Ascending aorta (tissue), 2 donors: ENCODE measurements around the gene RABL2A. TPM values are rescaled to one million over a fixed set of nuclear protein-coding genes. Genes with fewer than 3 reads are reported as not detected.
A peak's percentile ranks its signal among the peaks of the same experiment; 100 is the strongest.
"Not testable (repeated sequence)": the region's sequence is repeated elsewhere in the genome, so short reads cannot be mapped to it uniquely, and the experiment has no call there.

Experiments
- DNase-seq, 2 donors: peaks; one replicate each; pipeline ENCODE4 v3.0.0-alpha.2; 2019; ENCODE audit warnings: low spot score in 2 of 2
- H3K27ac ChIP-seq, 2 donors: fragments of 200-600 bp; sonication (generic); one replicate each; pipeline ENCODE4 v1.5.1; 2016 to 2017; ENCODE audit warnings: mild to moderate bottlenecking in 1 of 2
- H3K27me3 ChIP-seq: fragments of 200-600 bp; sonication (generic); one replicate; pipeline ENCODE4 v1.5.1; 2017
- H3K36me3 ChIP-seq, 2 donors: fragments of 200-600 bp; sonication (generic); one replicate each; pipeline ENCODE4 v1.5.1; 2016
- H3K4me1 ChIP-seq, 2 donors: fragments of 200-600 bp; sonication (generic); one replicate each; pipeline ENCODE4 v1.5.1; 2016 to 2017; ENCODE audit warnings: mild to moderate bottlenecking in 1 of 2
- H3K4me3 ChIP-seq, 2 donors: fragments of 200-600 bp; sonication (generic); one replicate each; pipeline ENCODE4 v1.5.1; 2016 to 2017; ENCODE audit warnings: mild to moderate bottlenecking in 1 of 2
- H3K9me3 ChIP-seq, 2 donors: fragments of 200-600 bp; sonication (generic); one replicate each; pipeline ENCODE4 v1.5.1; 2016
- intact Hi-C: fragments of 100-400 bp; cut with DNase I; formaldehyde crosslinking; loops from one replicate; pipeline ENCODE4 v1.15.1; 2023
- total RNA-seq: library from RNA; depleted of rRNA; stranded (reverse); fragments of >200 nt; gene quantifications from one replicate; pipeline ENCODE4 v1.1.0, GENCODE V29; 2016
- TF ChIP-seq, protein P1 (sequence below), 3 experiments: fragments of 200-600 bp in 2 of 3; fragments of 450-650 bp in 1 of 3; sonication (generic) in 2 of 3; IDR thresholded peaks; one replicate each; pipeline ENCODE4 v1.5.1; 2016 to 2019; ENCODE audit warnings: antibody characterized with exemption in 3 of 3, mild to moderate bottlenecking in 1 of 3, moderate library complexity in 1 of 3

RABL2A gene
- total RNA-seq, 1 donor from 2014 or later = 5.5 TPM

DNA sequence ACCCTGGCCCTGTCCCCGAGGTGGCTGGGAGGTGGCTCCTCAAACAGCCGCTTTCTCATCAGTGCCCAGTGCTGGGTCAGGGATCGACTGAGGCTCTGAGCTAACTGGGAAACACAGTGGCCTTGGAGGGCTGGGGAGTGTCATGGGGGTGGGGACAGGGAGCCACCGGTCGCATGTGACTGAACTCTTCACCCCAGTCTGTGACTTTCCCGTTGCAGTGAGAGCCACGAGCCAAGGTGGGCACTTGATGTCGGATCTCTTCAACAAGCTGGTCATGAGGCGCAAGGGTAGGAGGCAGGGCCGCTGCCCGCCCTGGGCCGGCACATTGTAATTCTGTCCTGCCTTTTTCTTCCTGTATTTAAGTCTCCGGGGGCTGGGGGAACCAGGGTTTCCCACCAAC, 28.9 kb upstream of the RABL2A start:
- H3K4me1 ChIP-seq, H3K27ac ChIP-seq, H3K36me3 ChIP-seq, DNase-seq, intact Hi-C loops, H3K4me3 ChIP-seq, H3K27me3 ChIP-seq, H3K9me3 ChIP-seq: not testable (repeated sequence)

DNA sequence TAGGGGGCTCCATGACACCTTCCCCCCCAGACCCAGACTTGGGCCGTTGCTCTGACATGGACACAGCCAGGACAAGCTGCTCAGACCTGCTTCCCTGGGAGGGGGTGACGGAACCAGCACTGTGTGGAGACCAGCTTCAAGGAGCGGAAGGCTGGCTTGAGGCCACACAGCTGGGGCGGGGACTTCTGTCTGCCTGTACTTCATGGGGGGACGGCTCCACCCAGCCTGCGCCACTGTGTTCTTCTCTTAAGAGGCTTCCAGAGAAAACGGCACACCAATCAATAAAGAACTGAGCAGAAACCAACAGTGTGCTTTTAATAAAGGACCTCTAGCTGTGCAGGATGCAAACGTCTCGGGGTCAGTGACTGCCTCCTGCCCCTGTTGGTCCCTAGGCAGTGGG, 28.3 kb upstream of the RABL2A start:
- intact Hi-C loops, H3K4me1 ChIP-seq, H3K4me3 ChIP-seq, H3K36me3 ChIP-seq, H3K27ac ChIP-seq, H3K9me3 ChIP-seq, DNase-seq, H3K27me3 ChIP-seq: not testable (repeated sequence)

DNA sequence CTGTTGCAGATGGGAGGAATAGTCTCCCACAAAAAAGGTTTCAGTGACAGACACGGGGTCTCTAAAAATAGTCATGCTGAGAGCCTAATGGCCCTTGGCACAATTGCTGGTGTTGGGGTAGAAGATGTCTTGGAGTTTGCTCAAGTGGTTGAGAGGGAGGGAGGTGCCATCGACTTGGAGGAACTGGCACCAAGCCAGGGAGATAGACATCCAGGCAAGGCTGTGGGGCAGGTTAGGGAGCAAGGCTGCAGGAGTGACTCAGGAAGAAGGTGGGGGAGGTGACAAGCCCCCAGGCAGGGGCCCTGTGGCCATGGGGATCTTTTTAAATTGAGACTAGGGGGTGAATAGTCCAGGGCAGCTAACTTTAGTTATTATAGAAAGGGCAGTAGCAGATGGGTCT, 27.9 kb upstream of the RABL2A start:
- DNase-seq, H3K36me3 ChIP-seq, H3K9me3 ChIP-seq, H3K27ac ChIP-seq, H3K4me3 ChIP-seq, H3K4me1 ChIP-seq, H3K27me3 ChIP-seq, intact Hi-C loops: not testable (repeated sequence)

DNA sequence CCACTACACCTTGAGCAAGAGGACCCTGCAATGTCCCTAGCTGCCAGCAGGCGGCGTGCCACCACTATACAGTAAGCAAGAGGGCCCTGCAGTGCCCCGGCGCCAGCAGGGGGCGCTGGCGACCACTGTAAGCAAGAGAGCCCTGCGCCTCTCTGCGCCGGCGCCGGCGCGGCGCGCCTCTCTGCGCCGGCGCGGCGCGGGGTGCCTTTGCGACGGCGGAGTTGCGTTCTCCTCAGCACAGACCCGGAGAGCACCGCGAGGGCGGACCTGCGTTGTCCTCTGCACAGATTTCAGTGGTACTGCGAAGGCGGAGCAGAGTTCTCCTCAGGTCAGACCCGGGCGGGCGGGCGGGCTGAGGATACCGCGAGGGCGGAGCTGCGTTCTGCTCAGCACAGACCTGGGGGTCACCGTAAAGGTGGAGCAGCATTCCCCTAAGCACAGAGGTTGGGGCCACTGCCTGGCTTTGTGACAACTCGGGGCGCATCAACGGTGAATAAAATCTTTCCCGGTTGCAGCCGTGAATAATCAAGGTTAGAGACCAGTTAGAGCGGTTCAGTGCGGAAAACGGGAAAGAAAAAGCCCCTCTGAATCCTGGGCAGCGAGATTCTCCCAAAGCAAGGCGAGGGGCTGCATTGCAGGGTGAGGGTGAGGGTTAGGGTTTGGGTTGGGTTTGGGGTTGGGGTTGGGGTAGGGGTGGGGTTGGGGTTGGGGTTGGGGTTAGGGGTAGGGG, 24.9 kb upstream of the RABL2A start:
- H3K27ac ChIP-seq, H3K4me1 ChIP-seq, H3K4me3 ChIP-seq, H3K27me3 ChIP-seq, intact Hi-C loops, H3K9me3 ChIP-seq, H3K36me3 ChIP-seq: not testable (repeated sequence)
- peak in 1 of 2 donors; percentile 81 for DNase-seq
- TF ChIP-seq, protein P1, sequence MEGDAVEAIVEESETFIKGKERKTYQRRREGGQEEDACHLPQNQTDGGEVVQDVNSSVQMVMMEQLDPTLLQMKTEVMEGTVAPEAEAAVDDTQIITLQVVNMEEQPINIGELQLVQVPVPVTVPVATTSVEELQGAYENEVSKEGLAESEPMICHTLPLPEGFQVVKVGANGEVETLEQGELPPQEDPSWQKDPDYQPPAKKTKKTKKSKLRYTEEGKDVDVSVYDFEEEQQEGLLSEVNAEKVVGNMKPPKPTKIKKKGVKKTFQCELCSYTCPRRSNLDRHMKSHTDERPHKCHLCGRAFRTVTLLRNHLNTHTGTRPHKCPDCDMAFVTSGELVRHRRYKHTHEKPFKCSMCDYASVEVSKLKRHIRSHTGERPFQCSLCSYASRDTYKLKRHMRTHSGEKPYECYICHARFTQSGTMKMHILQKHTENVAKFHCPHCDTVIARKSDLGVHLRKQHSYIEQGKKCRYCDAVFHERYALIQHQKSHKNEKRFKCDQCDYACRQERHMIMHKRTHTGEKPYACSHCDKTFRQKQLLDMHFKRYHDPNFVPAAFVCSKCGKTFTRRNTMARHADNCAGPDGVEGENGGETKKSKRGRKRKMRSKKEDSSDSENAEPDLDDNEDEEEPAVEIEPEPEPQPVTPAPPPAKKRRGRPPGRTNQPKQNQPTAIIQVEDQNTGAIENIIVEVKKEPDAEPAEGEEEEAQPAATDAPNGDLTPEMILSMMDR (IDR thresholded peaks at IDR 0.05) = peak in 2 of 3 experiments; percentile 32 to 64

DNA sequence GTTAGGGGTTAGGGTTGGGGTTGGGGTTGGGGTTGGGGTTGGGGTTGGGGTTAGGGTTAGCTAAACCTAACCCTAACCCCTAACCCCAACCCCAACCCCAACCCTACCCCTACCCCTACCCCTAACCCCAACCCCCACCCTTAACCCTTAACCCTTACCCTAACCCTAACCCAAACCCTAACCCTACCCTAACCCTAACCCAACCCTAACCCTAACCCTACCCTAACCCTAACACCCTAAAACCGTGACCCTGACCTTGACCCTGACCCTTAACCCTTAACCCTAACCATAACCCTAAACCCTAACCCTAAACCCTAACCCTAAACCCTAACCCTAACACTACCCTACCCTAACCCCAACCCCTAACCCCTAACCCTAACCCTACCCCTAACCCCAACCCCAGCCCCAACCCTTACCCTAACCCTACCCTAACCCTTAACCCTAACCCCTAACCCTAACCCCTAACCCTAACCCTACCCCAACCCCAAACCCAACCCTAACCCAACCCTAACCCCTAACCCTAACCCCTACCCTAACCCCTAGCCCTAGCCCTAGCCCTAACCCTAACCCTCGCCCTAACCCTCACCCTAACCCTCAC, 24.1 kb upstream of the RABL2A start:
- peak overlapping the region; percentile 79 to 84 for H3K27ac ChIP-seq
- peak overlapping the region; percentile 75 to 78 for H3K4me3 ChIP-seq
- intact Hi-C loops = no loop called here
- no peaks in the 10 kb centered on the region for H3K36me3 ChIP-seq
- no peaks in the 10 kb centered on the region for H3K27me3 ChIP-seq
- TF ChIP-seq, protein P1 (IDR thresholded peaks at IDR 0.05) = no peak
- H3K4me1 ChIP-seq = no peaks in the 10 kb centered on the region
- no peaks in the 10 kb centered on the region for H3K9me3 ChIP-seq
- no peak for DNase-seq

DNA sequence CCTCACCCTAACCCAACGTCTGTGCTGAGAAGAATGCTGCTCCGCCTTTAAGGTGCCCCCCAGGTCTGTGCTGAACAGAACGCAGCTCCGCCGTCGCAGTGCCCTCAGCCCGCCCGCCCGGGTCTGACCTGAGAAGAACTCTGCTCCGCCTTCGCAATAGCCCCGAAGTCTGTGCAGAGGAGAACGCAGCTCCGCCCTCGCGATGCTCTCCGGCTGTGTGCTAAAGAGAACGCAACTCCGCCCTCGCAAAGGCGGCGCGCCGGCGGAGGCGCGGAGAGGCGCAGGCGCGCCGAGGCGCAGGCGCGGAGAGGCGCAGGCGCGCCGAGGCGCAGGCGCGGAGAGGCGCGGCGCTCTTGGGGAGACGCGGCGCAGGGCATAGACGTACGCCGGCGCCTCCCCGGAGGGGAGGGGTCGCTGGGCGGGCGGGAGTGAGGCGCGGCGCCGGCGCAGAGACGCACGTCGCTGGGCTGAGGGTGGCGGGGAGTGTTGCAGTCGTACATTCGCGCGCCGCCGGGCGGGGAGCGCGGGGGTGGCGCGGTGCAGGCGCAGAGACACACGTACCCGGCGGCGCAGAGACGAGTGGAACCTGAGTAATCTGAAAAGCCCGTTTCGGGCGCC, 23.5 kb upstream of the RABL2A start:
- DNase-seq = peak; percentile 53 to 95
- H3K4me1 ChIP-seq, H3K36me3 ChIP-seq, intact Hi-C loops, H3K27me3 ChIP-seq, H3K9me3 ChIP-seq: not testable (repeated sequence)
- Histone ChIP-seq H3K27ac (peak overlapping the region; percentile 86), H3K4me3 (peak overlapping the region; percentile 75 to 78)

DNA sequence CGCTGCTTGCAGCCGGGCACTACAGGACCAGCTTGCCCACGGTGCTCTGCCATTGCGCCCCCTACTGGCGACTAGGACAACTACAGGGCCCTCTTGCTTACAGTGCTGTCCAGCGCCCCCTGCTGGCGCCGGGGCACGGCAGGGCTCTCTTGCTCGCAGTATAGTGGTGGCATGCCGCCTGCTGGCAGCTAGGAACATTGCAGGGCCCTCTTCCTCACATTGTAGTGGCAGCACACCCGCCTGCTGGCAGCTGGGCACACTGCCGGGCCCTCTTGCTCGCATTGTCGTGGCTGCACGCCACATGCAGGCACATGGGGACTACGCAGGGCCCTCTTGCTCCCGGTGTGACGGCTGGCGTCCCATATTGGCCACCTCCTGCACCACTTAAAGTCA, 23.0 kb upstream of the RABL2A start:
- intact Hi-C loops, H3K36me3 ChIP-seq, H3K27me3 ChIP-seq, H3K9me3 ChIP-seq, H3K4me1 ChIP-seq: not testable (repeated sequence)
- TF ChIP-seq, protein P1 (IDR thresholded peaks at IDR 0.05) = peak; percentile 100
- peak overlapping the region; percentile 75 to 78 for H3K4me3 ChIP-seq
- H3K27ac ChIP-seq = peak overlapping the region; percentile 86
- DNase-seq = peak; percentile 86 to 97

DNA sequence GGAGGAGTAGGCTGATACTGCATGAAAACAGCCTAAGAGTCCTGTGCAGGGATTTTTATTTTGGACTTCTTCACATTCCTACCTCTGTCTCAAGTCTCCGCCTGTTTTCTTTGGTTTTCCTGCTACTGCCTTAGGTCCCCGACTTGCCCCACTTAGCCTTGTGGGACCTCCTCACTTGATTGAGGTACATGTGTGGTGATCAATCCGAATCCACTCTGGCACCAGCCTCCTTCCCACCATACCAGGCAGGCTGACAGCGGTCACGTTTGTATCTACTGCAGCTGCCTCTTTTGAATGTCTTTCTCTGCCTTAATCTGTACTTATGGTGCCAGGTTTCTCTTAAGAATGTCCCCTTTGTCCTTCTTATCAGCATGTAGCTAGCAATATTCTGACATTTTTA, 22.4 kb upstream of the RABL2A start:
- H3K4me3 ChIP-seq, H3K4me1 ChIP-seq, intact Hi-C loops, H3K27me3 ChIP-seq, H3K36me3 ChIP-seq, H3K9me3 ChIP-seq, DNase-seq: not testable (repeated sequence)
- peak overlapping the region; percentile 86 for H3K27ac ChIP-seq

DNA sequence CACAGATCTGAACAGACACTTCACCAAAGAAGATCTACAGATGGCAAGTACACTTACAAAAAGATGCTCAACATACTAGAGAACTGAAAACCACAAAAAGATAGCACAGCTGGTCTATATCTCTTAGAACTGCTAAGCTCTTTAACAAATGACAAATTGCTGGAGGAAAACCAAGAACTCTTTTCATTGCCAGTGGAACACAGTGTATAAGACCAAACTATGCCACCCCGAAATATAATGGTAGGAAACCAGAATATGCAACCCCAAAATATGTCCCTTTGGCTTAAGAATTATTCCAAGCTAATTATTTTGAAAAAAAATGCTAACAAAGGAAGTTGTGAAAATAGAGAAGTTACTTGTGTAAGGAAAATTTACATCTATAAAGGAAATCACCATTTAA, 21.0 kb upstream of the RABL2A start:
- intact Hi-C loops, H3K36me3 ChIP-seq, DNase-seq, H3K4me1 ChIP-seq, H3K4me3 ChIP-seq, H3K27me3 ChIP-seq, H3K27ac ChIP-seq, H3K9me3 ChIP-seq: not testable (repeated sequence)

DNA sequence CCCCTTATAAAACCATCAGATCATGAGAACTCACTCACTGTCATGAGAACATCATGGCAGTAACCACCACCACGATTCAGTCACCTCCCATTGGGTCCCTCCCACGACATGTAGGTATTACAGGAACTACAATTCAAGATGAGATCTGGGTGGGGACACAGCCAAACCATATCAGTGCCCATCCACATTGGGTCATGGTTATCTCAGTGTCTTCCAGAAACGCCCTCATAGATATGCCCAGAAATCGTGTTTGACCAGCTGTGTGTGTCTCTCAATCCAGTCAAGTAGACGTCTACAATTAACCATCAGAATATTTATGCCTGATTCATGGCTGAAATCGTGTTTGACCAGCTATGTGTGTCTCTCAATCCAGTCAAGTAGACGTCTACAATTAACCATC, 17.2 kb upstream of the RABL2A start:
- H3K9me3 ChIP-seq, H3K27ac ChIP-seq, H3K36me3 ChIP-seq, DNase-seq, H3K4me3 ChIP-seq, intact Hi-C loops, H3K27me3 ChIP-seq, H3K4me1 ChIP-seq: not testable (repeated sequence)

DNA sequence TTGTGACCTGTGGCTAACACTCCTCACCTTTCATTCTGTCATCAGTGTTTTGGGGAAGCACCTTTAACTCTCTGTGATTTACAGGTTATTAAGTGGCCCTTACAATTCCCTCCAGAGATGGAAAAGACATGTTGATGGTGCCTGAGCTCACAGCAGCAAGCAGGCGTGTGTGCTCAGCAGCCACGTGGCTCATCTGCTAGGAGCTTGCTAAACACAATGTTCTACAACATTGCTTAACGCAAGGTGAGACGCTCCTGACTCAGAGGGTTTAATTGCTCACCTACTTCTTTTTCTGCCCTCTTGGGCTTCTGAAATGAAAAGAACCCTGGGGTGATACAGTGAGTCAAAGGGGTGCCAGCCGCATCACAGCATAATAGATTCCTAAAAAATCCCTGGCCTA, 6.1 kb upstream of the RABL2A start:
- intact Hi-C loops, H3K4me1 ChIP-seq, H3K9me3 ChIP-seq, DNase-seq, H3K27ac ChIP-seq, H3K4me3 ChIP-seq, H3K36me3 ChIP-seq, H3K27me3 ChIP-seq: not testable (repeated sequence)
